GM12864 (cell line): Measurements from ENCODE around the gene BPI.
A peak's percentile ranks its signal among the peaks of the same experiment; 100 is the strongest.
"Not testable (repeated sequence)": the region's sequence is repeated elsewhere in the genome, so short reads cannot be mapped to it uniquely, and the experiment has no call there.

Experiments used
- DNase-seq: peaks from one replicate; pipeline ENCODE4 v3.0.0-alpha.2; 2011; ENCODE audit warnings: low read depth
- H3K4me3 ChIP-seq: 2 replicates; pipeline ENCODE4 v1.5.1; 2011; ENCODE audit warnings: mild to moderate bottlenecking, low read depth, low read length, control low read depth
- TF ChIP-seq, protein P1 (sequence below): IDR thresholded peaks from 2 replicates; pipeline ENCODE4 v1.5.1; 2011; ENCODE audit warnings: low read depth, mild to moderate bottlenecking, moderate library complexity, low read length, control low read depth, inconsistent platforms; ENCODE audit errors: missing control alignments

Gene BPI

DNA sequence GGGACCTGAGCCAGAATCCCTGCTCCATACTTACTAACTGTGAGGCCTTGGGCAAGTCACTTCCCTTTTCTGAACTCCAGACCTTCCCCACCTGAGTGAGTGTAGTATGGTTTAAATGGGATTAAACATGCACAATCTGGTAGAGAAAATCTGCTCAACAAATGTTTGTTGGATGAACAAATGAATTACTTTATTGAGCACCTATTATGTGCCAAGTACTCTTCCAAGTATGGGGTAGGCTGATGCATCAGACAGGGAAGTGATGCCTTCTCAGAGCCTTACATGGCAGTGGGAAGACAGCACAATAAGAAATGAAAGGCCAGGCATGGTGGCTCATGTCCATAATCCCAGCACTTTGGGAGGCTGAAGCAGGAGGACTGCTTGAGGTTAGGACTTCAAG lies 27.3 kb downstream of the BPI start:
- no peak for DNase-seq
- H3K4me3 ChIP-seq, result no peak overlapping the region
- TF ChIP-seq, protein P1, sequence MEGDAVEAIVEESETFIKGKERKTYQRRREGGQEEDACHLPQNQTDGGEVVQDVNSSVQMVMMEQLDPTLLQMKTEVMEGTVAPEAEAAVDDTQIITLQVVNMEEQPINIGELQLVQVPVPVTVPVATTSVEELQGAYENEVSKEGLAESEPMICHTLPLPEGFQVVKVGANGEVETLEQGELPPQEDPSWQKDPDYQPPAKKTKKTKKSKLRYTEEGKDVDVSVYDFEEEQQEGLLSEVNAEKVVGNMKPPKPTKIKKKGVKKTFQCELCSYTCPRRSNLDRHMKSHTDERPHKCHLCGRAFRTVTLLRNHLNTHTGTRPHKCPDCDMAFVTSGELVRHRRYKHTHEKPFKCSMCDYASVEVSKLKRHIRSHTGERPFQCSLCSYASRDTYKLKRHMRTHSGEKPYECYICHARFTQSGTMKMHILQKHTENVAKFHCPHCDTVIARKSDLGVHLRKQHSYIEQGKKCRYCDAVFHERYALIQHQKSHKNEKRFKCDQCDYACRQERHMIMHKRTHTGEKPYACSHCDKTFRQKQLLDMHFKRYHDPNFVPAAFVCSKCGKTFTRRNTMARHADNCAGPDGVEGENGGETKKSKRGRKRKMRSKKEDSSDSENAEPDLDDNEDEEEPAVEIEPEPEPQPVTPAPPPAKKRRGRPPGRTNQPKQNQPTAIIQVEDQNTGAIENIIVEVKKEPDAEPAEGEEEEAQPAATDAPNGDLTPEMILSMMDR, result no peak

DNA sequence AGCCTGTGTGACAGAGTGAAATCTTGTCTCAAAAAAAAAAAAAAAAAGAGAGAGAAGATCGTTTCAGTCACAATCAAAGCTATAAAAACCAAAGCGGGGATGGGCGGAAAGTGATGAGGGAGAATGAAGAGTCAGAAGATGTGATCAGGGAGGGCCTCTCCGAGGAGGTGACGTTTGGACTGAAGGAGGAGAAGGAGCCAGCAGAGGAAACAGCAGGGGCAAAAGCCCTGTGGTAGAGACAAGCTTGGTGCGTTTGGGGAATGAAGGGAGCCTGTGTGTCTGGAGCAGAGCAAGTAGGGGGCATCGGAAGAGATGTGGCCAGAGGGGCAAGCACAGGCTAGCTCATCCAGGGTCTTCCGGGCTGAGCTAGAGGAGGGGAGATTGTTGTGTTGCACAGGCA lies 27.9 kb downstream of the BPI start:
- no peak for DNase-seq
- TF ChIP-seq, protein P1, result no peak
- H3K4me3 ChIP-seq, result no peak overlapping the region

- TF ChIP-seq, protein P1, result no peak
- no peak for DNase-seq
- no peak overlapping the region for H3K4me3 ChIP-seq
These were observed 30.1 kb downstream of the BPI start for GRCh38 chr20:38334016-38334415.

DNA sequence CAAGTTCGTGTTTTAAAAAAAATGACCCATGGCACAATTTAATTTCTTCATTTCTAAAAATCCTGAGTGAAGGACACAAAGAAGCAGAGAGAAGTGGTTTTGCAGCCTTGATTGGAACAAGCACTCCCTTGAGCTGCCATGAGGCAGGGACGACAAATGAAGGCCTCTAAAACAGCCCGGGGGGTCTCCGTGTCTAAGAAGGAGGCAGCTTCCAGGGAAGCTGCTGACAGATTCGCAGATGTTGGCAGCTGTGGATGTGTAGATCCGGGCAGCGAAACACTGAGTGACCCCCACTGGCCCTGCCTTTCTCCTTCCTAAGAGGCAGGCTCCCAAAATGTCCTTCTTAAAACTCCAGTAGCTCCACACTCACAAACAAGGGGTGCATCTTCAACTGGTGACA lies 32.8 kb downstream of the BPI start:
- TF ChIP-seq, protein P1, result no peak
- H3K4me3 ChIP-seq, result no peak overlapping the region
- no peak for DNase-seq

DNA sequence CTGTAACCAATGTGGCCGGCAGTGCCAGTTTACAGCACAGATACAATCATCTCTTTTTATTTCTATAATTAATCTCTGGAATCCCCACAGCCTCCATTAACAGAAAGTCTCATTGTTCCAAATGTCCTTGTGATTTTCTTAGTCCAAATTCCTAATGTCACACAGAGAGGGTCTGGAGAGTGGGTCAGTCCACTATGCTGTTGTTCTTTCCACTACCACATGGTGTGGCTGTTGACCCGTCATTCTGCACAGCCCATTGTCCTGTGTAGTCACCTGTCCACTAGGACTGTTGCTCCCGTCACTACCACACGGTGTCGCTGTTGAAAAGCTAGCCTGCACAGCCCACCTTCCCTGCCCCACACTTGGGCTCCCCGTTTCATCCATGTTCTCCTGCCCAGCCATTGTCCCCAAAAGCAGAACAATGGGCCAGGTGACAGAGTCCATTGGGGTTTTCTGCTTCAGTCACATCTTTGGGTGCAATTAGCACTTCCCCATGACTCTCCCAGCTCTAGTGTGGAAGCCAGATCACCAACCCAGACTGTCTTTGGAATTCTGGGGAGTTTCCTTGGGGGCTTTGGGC lies 33.7 kb downstream of the BPI start:
- TF ChIP-seq, protein P1, result peak; percentile 64
- DNase-seq, result no peak
- no peak overlapping the region for H3K4me3 ChIP-seq

GRCh38 chr20:38338849-38339520 lies 35.0 kb downstream of the BPI start:
- no peak for DNase-seq
- H3K4me3 ChIP-seq, result no peak overlapping the region
- TF ChIP-seq, protein P1, result no peak

GRCh38 chr20:38339521-38339896 lies 35.6 kb downstream of the BPI start:
- not testable (repeated sequence) for DNase-seq, H3K4me3 ChIP-seq
